HepG2 (cell line): ENCODE data around the gene USP9X. TPM values are rescaled to one million over a fixed set of nuclear protein-coding genes. Genes with fewer than 3 reads are reported as not detected.

Experiments used
- ATAC-seq: fragments of 200-7000 bp; cut with Tn5 transposase; 3 replicates; pipeline ENCODE4 v1.9.1; 2020; ENCODE audit warnings: mild to moderate bottlenecking, moderate library complexity
- BruUV-seq: library from RNA; stranded (reverse); fragments of 400-500 nt; replicated peaks from 2 replicates; lab custom pipeline; 2021; lab: Mats Ljungman, UMichigan
- CTCF ChIA-PET: fragments of 300-600 bp; formaldehyde crosslinking; extraction: SDS; loops from one replicate; lab custom pipeline; 2021; ENCODE audit warnings: low total read pairs, inconsistent platforms, low intra/inter-chr PET ratio; lab: Yijun Ruan, JAX
- POLR2A ChIA-PET: fragments of 350-600 bp; sonication (Branson Sonifier 250); formaldehyde crosslinking; loops from one replicate; lab custom pipeline; 2020; ENCODE audit warnings: antibody characterized with exemption, inconsistent platforms; lab: Yijun Ruan, JAX
- DNase-seq: peaks from one replicate; pipeline ENCODE4 v3.0.0-alpha.2; 2015; ENCODE audit warnings: low spot score
- FAIRE-seq: peaks from 3 replicates; lab custom pipeline; 2011; peaks lifted over from hg19 to GRCh38; lab: Jason Lieb, UNC
- H2AFZ ChIP-seq: one replicate; pipeline ENCODE4 v1.6.1; 2011; ENCODE audit warnings: low read length, inconsistent platforms
- H3K27ac ChIP-seq: fragments of 300-600 bp; 3 replicates; pipeline ENCODE4 v1.8.0; 2011; ENCODE audit warnings: mixed run types, mild to moderate bottlenecking, mixed read lengths, low read length, inconsistent platforms; ENCODE audit not compliant: insufficient read depth; ENCODE audit errors: extremely low read length
- H3K27me3 ChIP-seq, 2 experiments: fragments of 200-600 bp in 1 of 2; 2 replicates in 1 of 2; 3 replicates in 1 of 2; pipeline versions ENCODE4 v1.6.0 to v1.8.0; 2011; ENCODE audit warnings: low read length in 2 of 2, mild to moderate bottlenecking in 2 of 2, moderate library complexity in 2 of 2, inconsistent platforms in 1 of 2; ENCODE audit not compliant: insufficient read depth in 2 of 2, control insufficient read depth in 1 of 2
- H3K36me3 ChIP-seq, 2 experiments: fragments of 200-600 bp in 1 of 2; replicated peaks in 1 of 2; 2 replicates in 1 of 2; 3 replicates in 1 of 2; pipeline versions ENCODE4 v1.5.1 to v1.8.0; 2011; ENCODE audit warnings: low read length in 2 of 2, inconsistent platforms in 1 of 2; ENCODE audit not compliant: insufficient read depth in 2 of 2, control insufficient read depth in 1 of 2
- H3K4me1 ChIP-seq: 2 replicates; pipeline ENCODE4 v1.5.1; 2012; ENCODE audit warnings: low read length, inconsistent platforms; ENCODE audit not compliant: insufficient read depth
- H3K4me2 ChIP-seq: 2 replicates; pipeline ENCODE4 v1.6.0; 2011; ENCODE audit warnings: low read depth, low read length, inconsistent platforms
- H3K4me3 ChIP-seq, 3 experiments: fragments of 200-600 bp in 1 of 3; sonication (generic), shearing (Covaris generic) in 1 of 3; replicated peaks in 1 of 3; 2 replicates each; pipeline ENCODE4 v1.5.1; 2011 to 2016; ENCODE audit warnings: low read length in 3 of 3, inconsistent platforms in 2 of 3, low read depth in 2 of 3, mild to moderate bottlenecking in 2 of 3, control low read depth in 1 of 3, mixed read lengths in 1 of 3; ENCODE audit not compliant: insufficient read depth in 1 of 3
- H3K79me2 ChIP-seq: one replicate; pipeline ENCODE4 v1.6.1; 2011; ENCODE audit warnings: low read length, inconsistent platforms; ENCODE audit not compliant: insufficient read depth
- H3K9ac ChIP-seq: 2 replicates; pipeline ENCODE4 v1.6.0; 2011; ENCODE audit warnings: mild to moderate bottlenecking, low read depth, low read length, inconsistent platforms; ENCODE audit not compliant: insufficient read depth
- H3K9me3 ChIP-seq: 2 replicates; pipeline ENCODE4 v1.5.1; 2012; ENCODE audit warnings: mild to moderate bottlenecking, low read length
- H4K20me1 ChIP-seq: 2 replicates; pipeline ENCODE4 v1.6.0; 2011; ENCODE audit warnings: inconsistent platforms, mild to moderate bottlenecking, low read length, moderate library complexity; ENCODE audit not compliant: insufficient read depth
- ARNT2 ChIP-seq: sonication (generic); formaldehyde crosslinking; IDR thresholded peaks from 2 replicates; pipeline ENCODE4 v1.8.0; 2022; ENCODE audit warnings: mild to moderate bottlenecking, low read depth, missing genetic modification reagents, moderate library complexity
- ASH2L ChIP-seq: fragments of 300-600, 200-600 bp; sonication (generic); IDR thresholded peaks from 2 replicates; pipeline ENCODE4 v1.7.0; 2017; ENCODE audit warnings: low read depth, mild to moderate bottlenecking, moderate library complexity, mixed read lengths, low read length; ENCODE audit not compliant: insufficient read length
- BORCS8-MEF2B ChIP-seq: sonication (generic); formaldehyde crosslinking; IDR thresholded peaks from 2 replicates; pipeline ENCODE4 v1.8.0; 2022; ENCODE audit warnings: mild to moderate bottlenecking, missing genetic modification reagents
- SSRP1 ChIP-seq: IDR thresholded peaks from 2 replicates; pipeline ENCODE4 v1.6.1; 2016; ENCODE audit warnings: control low read depth
- ZNF570 ChIP-seq: sonication (generic); formaldehyde crosslinking; IDR thresholded peaks from 2 replicates; pipeline ENCODE4 v1.4.0; 2020; ENCODE audit warnings: mild to moderate bottlenecking, missing genetic modification reagents, borderline replicate concordance
- WGBS: methylation state at CpG from one replicate; pipeline ENCODE4 v1.1.6; 2017; ENCODE audit warnings: low lambda C conversion rate; 5-methylcytosine and 5-hydroxymethylcytosine counted together
- in situ Hi-C: cut with HindIII; loops from 2 replicates; pipeline ENCODE4 v1.10.0; 2017; ENCODE audit warnings: low pct_unique_long_range_greater_than_20kb; ENCODE audit not compliant: extremely low pct_ligation_motif_present
- intact Hi-C: fragments of 100-400 bp; cut with micrococcal nuclease; formaldehyde crosslinking; loops from one replicate; pipeline ENCODE4 v1.10.0; 2022; ENCODE audit not compliant: unreplicated experiment
- polyA plus RNA-seq, 8 experiments: library from polyadenylated mRNA; depleted of rRNA in 3 of 8; stranded (reverse) in 7 of 8; unstranded in 1 of 8; fragments of >200 nt; fragmentation: Illumina TruSeq in 4 of 8; extraction: Trizol in 4 of 8; gene quantifications; 2 replicates each; pipeline versions ENCODE4 v1.2.1 to v1.2.3, GENCODE V29; 2011 to 2016; ENCODE audit warnings: low read depth in 4 of 8, missing spikeins in 1 of 8, mixed read lengths in 1 of 8; ENCODE audit not compliant: insufficient read depth in 1 of 8
- total RNA-seq, 5 experiments: library from RNA; depleted of rRNA; stranded (reverse); fragments of >200 nt; fragmentation: Illumina TruSeq; extraction: Trizol; gene quantifications; 2 replicates each; pipeline ENCODE4 v1.2.3, GENCODE V29; 2016; ENCODE audit warnings: low read depth in 1 of 5
- TF ChIP-seq, protein P1 (sequence below): sonication (generic); formaldehyde crosslinking; IDR thresholded peaks from 2 replicates; pipeline ENCODE4 v1.5.0; 2020; ENCODE audit warnings: mild to moderate bottlenecking, low read depth, missing genetic modification reagents, borderline replicate concordance
- TF ChIP-seq, protein P2 (sequence below): sonication (generic); formaldehyde crosslinking; IDR thresholded peaks from 2 replicates; pipeline ENCODE4 v1.9.0; 2021; ENCODE audit warnings: missing genetic modification reagents, borderline replicate concordance
- TF ChIP-seq, protein P3 (sequence below): sonication (generic); formaldehyde crosslinking; IDR thresholded peaks from 2 replicates; pipeline ENCODE4 v1.5.1; 2020; ENCODE audit warnings: missing genetic modification reagents, mild to moderate bottlenecking, borderline replicate concordance
- TF ChIP-seq, protein P4 (sequence below): sonication (generic); formaldehyde crosslinking; IDR thresholded peaks from 2 replicates; pipeline ENCODE4 v1.4.0; 2020; ENCODE audit warnings: missing genetic modification reagents
- TF ChIP-seq, protein P5 (sequence below): sonication (generic); formaldehyde crosslinking; IDR thresholded peaks from 2 replicates; pipeline ENCODE4 v1.4.0; 2020; ENCODE audit warnings: missing genetic modification reagents, borderline replicate concordance
- TF ChIP-seq, protein P6 (sequence below): sonication (generic); formaldehyde crosslinking; IDR thresholded peaks from 2 replicates; pipeline ENCODE4 v1.4.0; 2020; ENCODE audit warnings: missing genetic modification reagents

USP9X gene
- total and polyA plus RNA-seq, 2 of the 13 experiments (the other 11 are each of a cell fraction or from before 2014, with no cell fraction given) = 22.2 to 40.5 TPM

DNA sequence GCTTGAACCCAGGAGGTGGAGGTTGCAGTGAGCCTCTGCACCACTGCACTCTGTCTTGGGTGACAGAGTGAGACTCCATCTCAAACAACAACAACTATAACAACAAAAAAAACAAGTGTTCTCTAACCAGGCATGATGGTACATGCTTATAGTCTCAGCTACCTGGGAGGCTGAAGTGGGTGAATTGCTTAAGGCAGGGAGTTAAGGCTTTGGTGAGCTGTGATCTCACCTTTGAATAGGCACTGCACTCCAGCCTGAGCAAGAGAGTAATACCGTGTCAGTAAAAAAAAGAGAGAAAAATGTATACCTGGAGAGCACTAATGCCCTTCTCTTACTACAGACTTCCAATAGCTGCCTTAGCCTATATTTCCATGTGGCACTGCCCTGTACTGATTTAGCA lies 18.9 kb upstream of the USP9X start:
- CTCF ChIA-PET = no interaction called here
- Histone ChIP-seq H3K9me3 (no peaks in the 10 kb centered on the region), H3K4me3 (no peak overlapping the region), H3K79me2 (no peaks in the 10 kb centered on the region), H3K9ac (no peak overlapping the region), H3K27me3 (peaks cover 0 to 2% of the 10 kb centered on the region in 2 experiments; a peak in 1 of 5 replicates), H4K20me1 (no peaks in the 10 kb centered on the region), H2AFZ (no peak overlapping the region), H3K27ac (no peak overlapping the region), H3K36me3 (no peaks in the 10 kb centered on the region), H3K4me2 (no peak overlapping the region), H3K4me1 (no peaks in the 10 kb centered on the region)
- FAIRE-seq (no peak), DNase-seq (no peak), ATAC-seq (no peak)
- no TSS peak for BruUV-seq
- intact Hi-C loops = no loop called here
- 0% methylated on average over 1 of the region's 1 CpG for WGBS
- POLR2A ChIA-PET = no interaction called here
- in situ Hi-C loops = no loop called here
- TF ChIP-seq ZNF570 (CRISPR knock-in tag) = no peak
- TF ChIP-seq, protein P1, sequence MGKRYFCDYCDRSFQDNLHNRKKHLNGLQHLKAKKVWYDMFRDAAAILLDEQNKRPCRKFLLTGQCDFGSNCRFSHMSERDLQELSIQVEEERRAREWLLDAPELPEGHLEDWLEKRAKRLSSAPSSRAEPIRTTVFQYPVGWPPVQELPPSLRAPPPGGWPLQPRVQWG (CRISPR knock-in tag) = no peak
- TF ChIP-seq, protein P2, sequence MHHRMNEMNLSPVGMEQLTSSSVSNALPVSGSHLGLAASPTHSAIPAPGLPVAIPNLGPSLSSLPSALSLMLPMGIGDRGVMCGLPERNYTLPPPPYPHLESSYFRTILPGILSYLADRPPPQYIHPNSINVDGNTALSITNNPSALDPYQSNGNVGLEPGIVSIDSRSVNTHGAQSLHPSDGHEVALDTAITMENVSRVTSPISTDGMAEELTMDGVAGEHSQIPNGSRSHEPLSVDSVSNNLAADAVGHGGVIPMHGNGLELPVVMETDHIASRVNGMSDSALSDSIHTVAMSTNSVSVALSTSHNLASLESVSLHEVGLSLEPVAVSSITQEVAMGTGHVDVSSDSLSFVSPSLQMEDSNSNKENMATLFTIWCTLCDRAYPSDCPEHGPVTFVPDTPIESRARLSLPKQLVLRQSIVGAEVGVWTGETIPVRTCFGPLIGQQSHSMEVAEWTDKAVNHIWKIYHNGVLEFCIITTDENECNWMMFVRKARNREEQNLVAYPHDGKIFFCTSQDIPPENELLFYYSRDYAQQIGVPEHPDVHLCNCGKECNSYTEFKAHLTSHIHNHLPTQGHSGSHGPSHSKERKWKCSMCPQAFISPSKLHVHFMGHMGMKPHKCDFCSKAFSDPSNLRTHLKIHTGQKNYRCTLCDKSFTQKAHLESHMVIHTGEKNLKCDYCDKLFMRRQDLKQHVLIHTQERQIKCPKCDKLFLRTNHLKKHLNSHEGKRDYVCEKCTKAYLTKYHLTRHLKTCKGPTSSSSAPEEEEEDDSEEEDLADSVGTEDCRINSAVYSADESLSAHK (CRISPR knock-in tag) = no peak
- TF ChIP-seq, protein P3, sequence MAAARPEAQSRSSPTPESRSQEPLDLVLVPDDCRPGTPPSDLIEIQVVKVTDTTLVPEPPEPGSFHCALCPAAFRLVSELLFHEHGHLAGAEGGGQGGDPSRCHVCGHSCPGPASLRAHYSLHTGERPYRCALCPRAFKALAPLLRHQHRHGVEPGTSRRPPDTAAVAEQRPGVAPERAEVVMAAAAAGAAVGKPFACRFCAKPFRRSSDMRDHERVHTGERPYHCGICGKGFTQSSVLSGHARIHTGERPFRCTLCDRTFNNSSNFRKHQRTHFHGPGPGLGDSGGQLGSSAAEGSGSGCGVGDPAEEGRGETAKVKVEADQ = no peak
- TF ChIP-seq ASH2L = no peak
- no peak for TF ChIP-seq ARNT2
- TF ChIP-seq, protein P4, sequence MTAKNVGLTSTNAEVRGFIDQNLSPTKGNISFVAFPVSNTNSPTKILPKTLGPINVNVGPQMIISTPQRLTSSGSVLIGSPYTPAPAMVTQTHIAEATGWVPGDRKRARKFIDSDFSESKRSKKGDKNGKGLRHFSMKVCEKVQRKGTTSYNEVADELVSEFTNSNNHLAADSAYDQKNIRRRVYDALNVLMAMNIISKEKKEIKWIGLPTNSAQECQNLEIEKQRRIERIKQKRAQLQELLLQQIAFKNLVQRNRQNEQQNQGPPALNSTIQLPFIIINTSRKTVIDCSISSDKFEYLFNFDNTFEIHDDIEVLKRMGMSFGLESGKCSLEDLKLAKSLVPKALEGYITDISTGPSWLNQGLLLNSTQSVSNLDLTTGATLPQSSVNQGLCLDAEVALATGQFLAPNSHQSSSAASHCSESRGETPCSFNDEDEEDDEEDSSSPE (CRISPR knock-in tag) = no peak
- TF ChIP-seq, protein P5, sequence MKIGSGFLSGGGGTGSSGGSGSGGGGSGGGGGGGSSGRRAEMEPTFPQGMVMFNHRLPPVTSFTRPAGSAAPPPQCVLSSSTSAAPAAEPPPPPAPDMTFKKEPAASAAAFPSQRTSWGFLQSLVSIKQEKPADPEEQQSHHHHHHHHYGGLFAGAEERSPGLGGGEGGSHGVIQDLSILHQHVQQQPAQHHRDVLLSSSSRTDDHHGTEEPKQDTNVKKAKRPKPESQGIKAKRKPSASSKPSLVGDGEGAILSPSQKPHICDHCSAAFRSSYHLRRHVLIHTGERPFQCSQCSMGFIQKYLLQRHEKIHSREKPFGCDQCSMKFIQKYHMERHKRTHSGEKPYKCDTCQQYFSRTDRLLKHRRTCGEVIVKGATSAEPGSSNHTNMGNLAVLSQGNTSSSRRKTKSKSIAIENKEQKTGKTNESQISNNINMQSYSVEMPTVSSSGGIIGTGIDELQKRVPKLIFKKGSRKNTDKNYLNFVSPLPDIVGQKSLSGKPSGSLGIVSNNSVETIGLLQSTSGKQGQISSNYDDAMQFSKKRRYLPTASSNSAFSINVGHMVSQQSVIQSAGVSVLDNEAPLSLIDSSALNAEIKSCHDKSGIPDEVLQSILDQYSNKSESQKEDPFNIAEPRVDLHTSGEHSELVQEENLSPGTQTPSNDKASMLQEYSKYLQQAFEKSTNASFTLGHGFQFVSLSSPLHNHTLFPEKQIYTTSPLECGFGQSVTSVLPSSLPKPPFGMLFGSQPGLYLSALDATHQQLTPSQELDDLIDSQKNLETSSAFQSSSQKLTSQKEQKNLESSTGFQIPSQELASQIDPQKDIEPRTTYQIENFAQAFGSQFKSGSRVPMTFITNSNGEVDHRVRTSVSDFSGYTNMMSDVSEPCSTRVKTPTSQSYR (CRISPR knock-in tag) = no peak
- TF ChIP-seq BORCS8-MEF2B = no peak
- no peak for TF ChIP-seq SSRP1 (CRISPR knock-in tag)
- TF ChIP-seq, protein P6, sequence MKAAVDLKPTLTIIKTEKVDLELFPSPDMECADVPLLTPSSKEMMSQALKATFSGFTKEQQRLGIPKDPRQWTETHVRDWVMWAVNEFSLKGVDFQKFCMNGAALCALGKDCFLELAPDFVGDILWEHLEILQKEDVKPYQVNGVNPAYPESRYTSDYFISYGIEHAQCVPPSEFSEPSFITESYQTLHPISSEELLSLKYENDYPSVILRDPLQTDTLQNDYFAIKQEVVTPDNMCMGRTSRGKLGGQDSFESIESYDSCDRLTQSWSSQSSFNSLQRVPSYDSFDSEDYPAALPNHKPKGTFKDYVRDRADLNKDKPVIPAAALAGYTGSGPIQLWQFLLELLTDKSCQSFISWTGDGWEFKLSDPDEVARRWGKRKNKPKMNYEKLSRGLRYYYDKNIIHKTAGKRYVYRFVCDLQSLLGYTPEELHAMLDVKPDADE (CRISPR knock-in tag) = no peak
